CD4-positive, alpha-beta memory T cell (primary cell): ENCODE results near the gene CAPN15. TPM values are rescaled to one million over a fixed set of nuclear protein-coding genes. Genes with fewer than 3 reads are reported as not detected.

ENCODE experiments used
- CTCF ChIA-PET: fragments of 350-600 bp; sonication (Branson Sonifier 250); formaldehyde crosslinking; loops from one replicate; lab custom pipeline; 2021; ENCODE audit warnings: inconsistent platforms; ENCODE audit not compliant: partially characterized antibody; lab: Charles Lee
- POLR2A ChIA-PET: fragments of 350-600 bp; sonication (Branson Sonifier 250); formaldehyde crosslinking; loops from one replicate; lab custom pipeline; 2021; ENCODE audit not compliant: partially characterized antibody; lab: Charles Lee
- DNase-seq, 5 donors: peaks; one replicate each; pipeline versions ENCODE4 v3.0.0 to v3.0.0-alpha.2; 2020 to 2022; ENCODE audit warnings: mixed read lengths in 1 of 5
- H3K27ac ChIP-seq: one replicate; pipeline ENCODE4 v1.7.0; 2013; ENCODE audit warnings: low read depth, low read length
- H3K27me3 ChIP-seq: 2 replicates; pipeline ENCODE4 v1.7.0; 2013; ENCODE audit warnings: mild to moderate bottlenecking, low read length, moderate library complexity; ENCODE audit not compliant: insufficient read depth
- H3K36me3 ChIP-seq: 2 replicates; pipeline ENCODE4 v1.7.0; 2013; ENCODE audit warnings: mild to moderate bottlenecking, low read length, moderate library complexity; ENCODE audit not compliant: insufficient read depth
- H3K4me1 ChIP-seq: 2 replicates; pipeline ENCODE4 v1.7.0; 2013; ENCODE audit warnings: mild to moderate bottlenecking, low read length, moderate library complexity; ENCODE audit not compliant: insufficient read depth
- H3K4me3 ChIP-seq, 2 donors: one replicate each; pipeline ENCODE4 v1.7.0; 2013; ENCODE audit warnings: low read length in 2 of 2, mild to moderate bottlenecking in 1 of 2
- H3K9me3 ChIP-seq, 2 donors: one replicate each; pipeline ENCODE4 v1.7.0; 2013; ENCODE audit warnings: low read length in 2 of 2, control low read depth in 1 of 2; ENCODE audit not compliant: control insufficient read depth in 1 of 2
- H3K27ac Mint-ChIP-seq, 7 donors: one replicate each; pipeline ENCODE4 v1.8.0; 2020 to 2021; ENCODE audit warnings: mixed read lengths in 7 of 7, mild to moderate bottlenecking in 6 of 7, inconsistent platforms in 3 of 7, moderate library complexity in 3 of 7
- H3K27me3 Mint-ChIP-seq, 2 donors: one replicate each; pipeline ENCODE4 v1.8.0; 2020 to 2021; ENCODE audit warnings: mixed read lengths in 2 of 2
- H3K36me3 Mint-ChIP-seq, 2 donors: one replicate each; pipeline ENCODE4 v1.8.0; 2020 to 2021; ENCODE audit warnings: mixed read lengths in 2 of 2, inconsistent platforms in 1 of 2, mild to moderate bottlenecking in 1 of 2
- H3K4me1 Mint-ChIP-seq, 4 donors: one replicate each; pipeline ENCODE4 v1.8.0; 2020 to 2021; ENCODE audit warnings: mixed read lengths in 4 of 4, mild to moderate bottlenecking in 1 of 4
- H3K4me3 Mint-ChIP-seq, 8 donors: one replicate each; pipeline ENCODE4 v1.8.0; 2020 to 2021; ENCODE audit warnings: mixed read lengths in 8 of 8, mild to moderate bottlenecking in 7 of 8, moderate library complexity in 6 of 8, inconsistent platforms in 3 of 8
- H3K9me3 Mint-ChIP-seq, 8 donors: one replicate each; pipeline ENCODE4 v1.8.0; 2020 to 2021; ENCODE audit warnings: mixed read lengths in 8 of 8, mild to moderate bottlenecking in 5 of 8, inconsistent platforms in 3 of 8, moderate library complexity in 1 of 8
- intact Hi-C: fragments of 100-400 bp; cut with micrococcal nuclease; formaldehyde crosslinking; loops from one replicate; pipeline ENCODE4 v1.15.1; 2023
- polyA plus RNA-seq, 2 donors: library from polyadenylated mRNA; unstranded; fragments of 300-500 nt; fragmentation: Illumina TruSeq; gene quantifications; one replicate each; pipeline ENCODE4 v1.2.3, GENCODE V29; 2021
- total RNA-seq, 2 experiments: library from RNA; stranded (reverse); gene quantifications; one replicate each; pipeline ENCODE4 v1.2.3, GENCODE V29; 2021

The CAPN15 gene
- total and polyA plus RNA-seq, 4 experiments from 2014 or later, result 5.3 to 77.4 (median 44.0) TPM

DNA sequence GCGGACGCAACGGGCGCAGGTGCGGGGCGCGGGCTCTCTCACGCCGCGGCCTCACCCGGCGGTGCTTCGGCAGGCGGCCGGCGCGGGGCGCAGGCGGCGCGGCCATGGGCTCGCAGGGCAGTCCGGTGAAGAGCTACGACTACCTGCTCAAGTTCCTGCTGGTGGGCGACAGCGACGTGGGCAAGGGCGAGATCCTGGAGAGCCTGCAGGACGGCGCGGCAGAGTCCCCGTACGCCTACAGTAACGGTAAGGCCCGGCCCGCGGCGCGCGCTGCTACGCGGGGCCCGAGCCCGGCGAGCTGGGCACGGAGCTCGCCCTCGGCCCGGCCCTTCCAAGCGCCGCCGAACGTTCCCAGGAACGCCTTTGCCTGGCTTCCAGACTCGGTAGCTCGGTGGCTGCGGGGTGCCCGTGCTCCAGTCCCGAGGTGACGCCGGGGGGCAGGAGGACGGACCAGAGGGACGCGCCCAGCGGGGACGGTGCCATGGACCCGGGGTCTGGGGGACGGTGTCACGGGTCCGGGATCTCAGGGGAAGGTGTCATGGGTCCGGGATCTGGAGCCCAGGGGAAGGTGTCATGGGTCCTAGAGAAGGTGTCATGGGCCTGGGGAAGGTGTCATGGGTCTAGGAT lies 62.8 kb downstream of the CAPN15 start:
- H3K4me3 ChIP-seq, result peak overlapping the region; percentile 42 to 70
- H3K27me3 ChIP-seq, result no peaks in the 10 kb centered on the region
- H3K9me3 ChIP-seq, result no peaks in the 10 kb centered on the region
- H3K27me3 Mint-ChIP-seq, result no peaks in the 10 kb centered on the region
- H3K27ac ChIP-seq, result peak overlapping the region; percentile 62
- H3K36me3 Mint-ChIP-seq, result peaks cover 0 to 13% of the 10 kb centered on the region in 2 donors
- H3K27ac Mint-ChIP-seq, result peak overlapping the region; percentile 61 to 94 (median 89)
- no peaks in the 10 kb centered on the region for H3K36me3 ChIP-seq
- peaks cover 0 to 2% (median 0%) of the 10 kb centered on the region in 8 donors for H3K9me3 Mint-ChIP-seq
- peak overlapping the region; percentile 86 to 93 (median 88) for H3K4me3 Mint-ChIP-seq
- H3K4me1 ChIP-seq, result peaks cover 27% of the 10 kb centered on the region
- DNase-seq, result peak in 1 of 5 donors; percentile 43
- intact Hi-C loops, result no loop called here
- ChIA-PET POLR2A (interaction anchor here (0.8 to 1.2 kb wide), 5 partner anchors 11 to 188 kb away, joined by 3 to 13 read pairs (median 4); partner anchors contain the start of genes DECR2, METTL26 and NHLRC4), CTCF (interaction anchor here (0.6 kb wide), 1 partner anchor 459 kb away, joined by 3 read pairs; no protein-coding TSS in a partner anchor)
- peaks cover 16 to 59% (median 33%) of the 10 kb centered on the region in 4 donors for H3K4me1 Mint-ChIP-seq

DNA sequence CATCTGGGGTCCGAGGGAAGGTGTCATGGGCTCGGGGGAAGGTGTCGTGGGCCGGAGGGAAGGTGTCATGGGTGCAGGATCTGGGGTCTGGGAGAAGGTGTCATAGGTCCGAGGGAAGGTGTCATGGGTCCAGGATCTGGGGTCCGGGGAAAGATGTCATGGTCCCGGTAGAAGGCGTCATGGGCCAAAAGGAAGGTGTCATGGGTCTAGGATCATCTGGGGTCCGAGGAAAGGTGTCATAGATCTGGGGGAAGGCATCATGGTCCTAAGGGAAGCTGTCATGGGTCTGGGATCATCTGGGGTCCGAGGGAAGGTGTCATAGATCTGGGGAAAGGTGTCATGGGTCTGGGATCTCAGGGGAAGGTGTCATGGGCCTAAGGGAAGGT lies 63.3 kb downstream of the CAPN15 start:
- no peaks in the 10 kb centered on the region for H3K36me3 ChIP-seq
- peak overlapping the region; percentile 42 to 70 for H3K4me3 ChIP-seq
- intact Hi-C loops, result no loop called here
- no peak for DNase-seq
- Mint-ChIP-seq H3K4me3 (peak overlapping the region; percentile 86 to 93 (median 88)), H3K9me3 (peaks cover 0 to 2% (median 0%) of the 10 kb centered on the region in 8 donors), H3K4me1 (peaks cover 16 to 59% (median 33%) of the 10 kb centered on the region in 4 donors), H3K27ac (peak overlapping the region; percentile 61 to 94 (median 89)), H3K36me3 (peaks cover 0 to 13% of the 10 kb centered on the region in 2 donors), H3K27me3 (no peaks in the 10 kb centered on the region)
- peaks cover 27% of the 10 kb centered on the region for H3K4me1 ChIP-seq
- CTCF ChIA-PET, result interaction anchor here (0.6 kb wide), 1 partner anchor 460 kb away, joined by 3 read pairs; no protein-coding TSS in a partner anchor
- POLR2A ChIA-PET, result interaction anchor here (0.8 to 1.2 kb wide), 4 partner anchors 22 to 189 kb away, joined by 3 to 13 read pairs (median 4); partner anchors contain the start of genes DECR2, METTL26 and NHLRC4
- no peaks in the 10 kb centered on the region for H3K9me3 ChIP-seq
- H3K27me3 ChIP-seq, result no peaks in the 10 kb centered on the region
- peak overlapping the region; percentile 62 for H3K27ac ChIP-seq

DNA sequence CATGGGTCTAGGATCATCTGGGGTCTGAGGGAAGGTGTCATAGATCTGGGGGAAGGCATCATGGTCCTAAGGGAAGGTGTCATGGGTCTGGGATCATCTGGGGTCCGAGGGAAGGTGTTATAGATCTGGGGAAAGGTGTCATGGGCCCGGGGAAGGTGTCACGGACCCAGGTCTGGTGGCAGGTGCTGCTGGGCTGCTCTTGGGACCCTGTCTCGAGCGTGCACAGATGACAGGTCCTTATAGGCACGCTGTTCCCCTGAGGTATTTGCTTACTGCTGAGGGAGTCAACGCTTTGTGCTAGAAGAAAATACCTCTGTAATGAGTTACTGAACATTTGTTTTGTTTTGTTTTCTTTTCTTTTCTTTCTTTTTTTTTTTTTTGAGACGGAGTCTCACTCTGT lies 63.7 kb downstream of the CAPN15 start:
- H3K4me1 ChIP-seq, result peaks cover 27% of the 10 kb centered on the region
- Mint-ChIP-seq H3K9me3 (peaks cover 0 to 2% (median 0%) of the 10 kb centered on the region in 8 donors), H3K4me1 (peaks cover 19 to 59% (median 34%) of the 10 kb centered on the region in 4 donors), H3K27ac (peak overlapping the region; percentile 29 to 94 (median 89)), H3K36me3 (peaks cover 0 to 16% of the 10 kb centered on the region in 2 donors), H3K4me3 (peak overlapping the region; percentile 86 to 93 (median 88)), H3K27me3 (no peaks in the 10 kb centered on the region)
- ChIA-PET POLR2A (interaction anchor here (0.7 kb wide), 1 partner anchor 95 kb away, joined by 3 read pairs; no protein-coding TSS in a partner anchor), CTCF (no interaction called here)
- intact Hi-C loops, result no loop called here
- H3K4me3 ChIP-seq, result peak overlapping the region in 1 of 2 donors; percentile 70
- no peaks in the 10 kb centered on the region for H3K27me3 ChIP-seq
- H3K9me3 ChIP-seq, result no peaks in the 10 kb centered on the region
- H3K27ac ChIP-seq, result no peak overlapping the region
- DNase-seq, result no peak
- peaks cover 3% of the 10 kb centered on the region for H3K36me3 ChIP-seq

DNA sequence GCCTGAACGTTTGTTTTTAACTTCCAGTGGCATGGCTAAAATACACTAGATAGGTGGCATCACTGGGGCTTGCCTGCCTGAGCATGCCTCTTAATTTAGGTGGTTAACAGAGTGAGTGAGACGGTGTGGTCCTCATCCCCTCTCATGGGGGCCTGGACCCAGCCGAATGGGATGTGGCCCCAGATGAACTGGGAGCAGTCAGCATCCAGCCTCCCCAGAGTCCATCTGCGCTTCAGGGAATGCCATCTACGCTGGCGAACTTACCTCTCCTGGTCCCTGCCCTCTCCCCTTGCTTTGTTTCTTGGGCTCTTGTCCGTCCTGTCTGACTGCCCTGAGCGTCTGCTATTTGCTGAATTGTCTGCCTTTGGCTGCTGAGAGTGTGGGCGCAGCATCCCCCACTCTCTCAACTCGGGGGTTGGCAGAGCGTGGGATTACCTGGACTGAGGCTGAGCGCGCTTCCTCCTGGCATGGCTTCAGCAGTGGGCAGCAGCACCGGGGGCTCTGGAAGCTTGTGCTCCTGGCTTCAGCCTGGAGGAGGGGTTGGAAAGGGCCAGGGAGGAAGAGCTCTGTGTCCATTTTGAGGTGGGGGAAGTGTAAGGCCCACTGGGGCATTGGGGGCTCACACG lies 64.5 kb downstream of the CAPN15 start:
- no peak overlapping the region for H3K27ac ChIP-seq
- no peaks in the 10 kb centered on the region for H3K9me3 ChIP-seq
- ChIA-PET POLR2A (interaction anchor here (0.7 kb wide), 1 partner anchor 96 kb away, joined by 3 read pairs; no protein-coding TSS in a partner anchor), CTCF (no interaction called here)
- intact Hi-C loops, result no loop called here
- Mint-ChIP-seq H3K36me3 (peaks cover 2 to 21% of the 10 kb centered on the region in 2 donors), H3K9me3 (peaks cover 0 to 5% (median 0%) of the 10 kb centered on the region in 8 donors), H3K4me1 (peaks cover 23 to 59% (median 35%) of the 10 kb centered on the region in 4 donors), H3K4me3 (peak overlapping the region; percentile 12 to 93 (median 50)), H3K27me3 (no peaks in the 10 kb centered on the region), H3K27ac (peak overlapping the region in 1 of 7 donors; percentile 71)
- no peaks in the 10 kb centered on the region for H3K27me3 ChIP-seq
- H3K4me3 ChIP-seq, result no peak overlapping the region
- peaks cover 27% of the 10 kb centered on the region for H3K4me1 ChIP-seq
- peaks cover 4% of the 10 kb centered on the region for H3K36me3 ChIP-seq
- DNase-seq, result no peak

DNA sequence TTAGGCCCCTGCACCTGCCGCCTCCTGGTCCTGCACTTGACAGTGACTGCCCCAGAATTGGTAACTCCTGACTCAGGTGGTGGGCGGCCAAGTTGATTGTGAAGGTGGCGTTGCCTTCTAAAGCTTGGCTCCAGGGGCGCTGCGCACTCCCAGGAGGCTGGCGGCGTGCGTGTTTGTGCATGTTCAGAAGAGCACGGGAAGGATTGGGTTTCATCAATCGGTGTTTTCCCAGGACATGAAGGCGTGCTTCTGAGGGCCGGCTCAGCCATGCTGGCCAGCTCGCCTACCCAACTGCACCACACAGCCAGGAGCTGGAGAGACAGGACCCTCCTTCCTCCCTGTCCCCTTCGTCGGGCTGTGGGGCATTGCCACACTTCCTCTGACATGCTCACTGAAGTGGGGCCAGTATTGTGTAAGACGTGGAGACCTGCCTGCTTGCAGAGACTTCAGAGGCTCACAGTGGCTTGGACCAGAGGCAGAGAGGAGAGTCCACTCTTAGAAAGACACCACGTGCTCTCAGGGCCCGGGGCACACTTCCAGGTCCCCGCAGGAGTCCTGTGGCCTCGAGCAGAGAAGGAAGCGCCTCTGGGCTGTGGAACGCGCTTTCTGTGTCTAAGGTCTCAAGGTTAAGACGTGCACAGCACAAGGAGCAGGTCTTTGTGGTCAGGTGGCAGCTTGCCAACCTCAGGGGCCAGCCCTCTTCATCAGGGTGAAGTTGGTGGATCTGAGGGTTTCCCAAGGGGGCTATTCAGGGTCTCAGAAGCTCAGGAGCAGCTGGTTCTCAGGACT lies 65.2 kb downstream of the CAPN15 start:
- peaks cover 3 to 22% of the 10 kb centered on the region in 2 donors for H3K36me3 Mint-ChIP-seq
- peaks cover 4% of the 10 kb centered on the region for H3K36me3 ChIP-seq
- H3K27me3 ChIP-seq, result no peaks in the 10 kb centered on the region
- ChIA-PET CTCF (no interaction called here), POLR2A (no interaction called here)
- H3K27ac Mint-ChIP-seq, result peak overlapping the region in 1 of 7 donors; percentile 37
- DNase-seq, result peak in 1 of 5 donors; percentile 4
- peaks cover 22 to 54% (median 32%) of the 10 kb centered on the region in 4 donors for H3K4me1 Mint-ChIP-seq
- H3K9me3 ChIP-seq, result no peaks in the 10 kb centered on the region
- peaks cover 23% of the 10 kb centered on the region for H3K4me1 ChIP-seq
- no peak overlapping the region for H3K27ac ChIP-seq
- H3K4me3 ChIP-seq, result no peak overlapping the region
- peaks cover 0 to 5% (median 0%) of the 10 kb centered on the region in 8 donors for H3K9me3 Mint-ChIP-seq
- H3K4me3 Mint-ChIP-seq, result no peak overlapping the region
- no peaks in the 10 kb centered on the region for H3K27me3 Mint-ChIP-seq
- intact Hi-C loops, result no loop called here

DNA sequence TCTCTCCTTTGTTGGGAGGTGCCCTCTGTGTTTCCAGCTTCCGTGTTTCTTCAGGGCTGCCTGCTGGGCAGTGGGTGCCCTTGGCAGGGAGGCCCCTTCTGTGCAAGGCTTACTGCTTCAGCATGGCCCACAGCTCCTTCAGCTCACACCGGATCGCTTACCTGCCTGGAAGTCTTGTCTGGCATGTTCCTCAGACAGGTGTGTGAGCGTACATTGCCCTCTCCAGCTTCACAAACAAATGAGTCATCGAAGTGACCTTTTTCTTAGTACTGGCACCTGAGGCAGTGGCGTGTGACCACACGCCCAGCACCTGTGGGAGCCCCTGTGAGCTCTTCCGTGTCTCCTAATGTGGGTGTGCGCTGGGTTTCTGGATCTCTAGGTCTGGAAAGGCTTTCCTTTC lies 65.9 kb downstream of the CAPN15 start:
- POLR2A ChIA-PET, result no interaction called here
- Histone ChIP-seq H3K27me3 (no peaks in the 10 kb centered on the region), H3K4me1 (peaks cover 16% of the 10 kb centered on the region), H3K9me3 (no peaks in the 10 kb centered on the region), H3K36me3 (peaks cover 4% of the 10 kb centered on the region), H3K27ac (no peak overlapping the region), H3K4me3 (no peak overlapping the region)
- no peaks in the 10 kb centered on the region for H3K27me3 Mint-ChIP-seq
- H3K4me1 Mint-ChIP-seq, result peaks cover 22 to 47% (median 27%) of the 10 kb centered on the region in 4 donors
- H3K36me3 Mint-ChIP-seq, result peaks cover 3 to 22% of the 10 kb centered on the region in 2 donors
- H3K9me3 Mint-ChIP-seq, result peaks cover 0 to 5% (median 0%) of the 10 kb centered on the region in 8 donors
- DNase-seq, result no peak
- intact Hi-C loops, result no loop called here
- peak overlapping the region in 5 of 8 donors; percentile 24 to 59 (median 39) for H3K4me3 Mint-ChIP-seq
- H3K27ac Mint-ChIP-seq, result peak overlapping the region in 2 of 7 donors; percentile 18 to 70
- CTCF ChIA-PET, result no interaction called here
